ENCODE data around the gene RCOR3.

RCOR3 gene

DNA sequence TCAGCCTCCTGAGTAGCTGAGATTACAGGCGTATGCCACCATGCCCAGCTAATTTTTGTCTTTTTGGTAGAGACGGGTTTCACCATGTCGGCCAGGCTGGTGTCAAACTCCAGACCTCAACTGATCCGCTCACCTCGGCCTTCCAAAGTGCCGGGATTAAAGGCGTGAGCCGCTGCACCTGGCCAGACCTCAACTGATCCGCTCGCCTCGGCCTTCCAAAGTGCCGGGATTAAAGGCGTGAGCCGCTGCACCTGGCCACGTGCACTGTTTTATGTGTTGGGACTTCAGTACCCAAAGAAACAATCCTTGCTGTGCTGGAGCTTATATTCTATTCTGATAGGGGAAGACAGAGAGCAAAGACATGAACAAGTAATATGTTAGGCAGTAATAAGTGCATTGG, 77.6 kb downstream of the RCOR3 start:
- Histone ChIP-seq H3K4me3 (ENCODE audit: low read depth, low read length) (no peak overlapping the region), H3K4me1 (peaks cover 10% of the 10 kb centered on the region; the same call in 1 of the 2 replicates), H3K36me3 (no peaks in the 10 kb centered on the region), H3K27me3 (no peaks in the 10 kb centered on the region), H3K9me3 (no peaks in the 10 kb centered on the region)
- TF ChIP-seq, protein P1, sequence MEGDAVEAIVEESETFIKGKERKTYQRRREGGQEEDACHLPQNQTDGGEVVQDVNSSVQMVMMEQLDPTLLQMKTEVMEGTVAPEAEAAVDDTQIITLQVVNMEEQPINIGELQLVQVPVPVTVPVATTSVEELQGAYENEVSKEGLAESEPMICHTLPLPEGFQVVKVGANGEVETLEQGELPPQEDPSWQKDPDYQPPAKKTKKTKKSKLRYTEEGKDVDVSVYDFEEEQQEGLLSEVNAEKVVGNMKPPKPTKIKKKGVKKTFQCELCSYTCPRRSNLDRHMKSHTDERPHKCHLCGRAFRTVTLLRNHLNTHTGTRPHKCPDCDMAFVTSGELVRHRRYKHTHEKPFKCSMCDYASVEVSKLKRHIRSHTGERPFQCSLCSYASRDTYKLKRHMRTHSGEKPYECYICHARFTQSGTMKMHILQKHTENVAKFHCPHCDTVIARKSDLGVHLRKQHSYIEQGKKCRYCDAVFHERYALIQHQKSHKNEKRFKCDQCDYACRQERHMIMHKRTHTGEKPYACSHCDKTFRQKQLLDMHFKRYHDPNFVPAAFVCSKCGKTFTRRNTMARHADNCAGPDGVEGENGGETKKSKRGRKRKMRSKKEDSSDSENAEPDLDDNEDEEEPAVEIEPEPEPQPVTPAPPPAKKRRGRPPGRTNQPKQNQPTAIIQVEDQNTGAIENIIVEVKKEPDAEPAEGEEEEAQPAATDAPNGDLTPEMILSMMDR (IDR thresholded peaks at IDR 0.05; ENCODE audit: low read depth, low read length): no peak
- no peak for DNase-seq

DNA sequence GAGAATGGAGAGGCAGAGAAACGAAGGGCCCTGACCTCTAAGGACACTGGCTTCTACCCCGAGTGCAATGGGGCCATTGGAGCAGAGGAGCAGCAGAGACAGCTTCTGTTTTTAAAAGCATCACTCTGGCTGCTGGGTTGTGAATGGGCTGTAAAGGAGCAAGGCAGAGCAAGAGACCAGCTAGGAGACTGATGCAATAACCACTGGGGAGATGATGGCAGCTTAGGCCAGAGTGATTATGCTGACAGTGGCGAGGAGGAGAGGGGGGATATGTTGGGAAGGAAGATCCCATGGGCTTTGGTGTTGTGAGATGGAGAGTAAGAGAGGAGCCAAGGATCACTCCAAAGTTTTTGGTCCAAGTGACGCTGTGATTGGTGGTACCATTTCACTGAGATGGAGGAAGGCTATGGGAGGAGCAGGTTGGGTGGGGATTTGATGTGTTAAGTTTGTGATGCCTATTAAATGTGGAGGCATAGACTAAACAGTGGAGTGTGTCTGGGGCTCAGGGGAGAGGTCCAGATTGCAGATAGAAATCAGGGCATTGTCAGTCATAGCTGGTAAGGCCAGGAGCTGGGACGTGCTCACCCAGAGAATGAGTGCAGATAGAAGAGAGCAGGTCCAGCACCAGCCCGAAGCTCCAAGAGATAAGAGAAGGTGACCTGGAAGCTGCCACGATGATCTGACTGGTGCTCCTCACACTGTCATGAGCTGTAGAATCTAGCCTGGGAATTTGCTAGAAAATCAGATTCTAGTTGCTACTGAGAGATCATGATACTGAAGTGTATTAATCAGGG, 78.5 kb downstream of the RCOR3 start:
- Histone ChIP-seq H3K4me3 (ENCODE audit: low read depth, low read length) (no peak overlapping the region), H3K27me3 (no peaks in the 10 kb centered on the region), H3K36me3 (no peaks in the 10 kb centered on the region), H3K9me3 (no peaks in the 10 kb centered on the region), H3K4me1 (peaks cover 3% of the 10 kb centered on the region; the same call in 1 of the 2 replicates)
- TF ChIP-seq, protein P1 (IDR thresholded peaks at IDR 0.05; ENCODE audit: low read depth, low read length): no peak
- DNase-seq: peak; percentile 23

DNA sequence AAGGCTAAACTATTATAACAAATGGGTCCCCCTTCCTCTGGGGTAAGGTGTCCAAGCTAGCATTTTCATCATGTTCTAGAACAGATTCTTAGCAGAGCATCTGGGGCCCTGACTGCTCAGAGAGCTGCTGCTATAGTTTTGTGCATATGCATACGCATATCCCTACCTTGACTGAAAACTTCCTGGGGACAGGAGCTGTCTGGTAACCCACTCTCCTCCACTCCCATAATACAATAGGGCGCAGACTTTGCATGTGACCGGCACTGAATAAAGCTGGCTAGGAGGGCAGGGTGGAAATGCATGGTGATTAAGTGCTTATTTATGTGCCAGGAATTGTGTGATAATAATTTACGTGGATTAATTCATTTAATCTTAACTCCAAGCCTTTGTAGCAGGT, 79.1 kb downstream of the RCOR3 start:
- H3K9me3 ChIP-seq: no peaks in the 10 kb centered on the region
- H3K4me3 ChIP-seq (ENCODE audit: low read depth, low read length): no peak overlapping the region
- no peaks in the 10 kb centered on the region for H3K36me3 ChIP-seq
- H3K27me3 ChIP-seq: no peaks in the 10 kb centered on the region
- H3K4me1 ChIP-seq: 0 out of 2 replicates have a peak, but pooled peaks cover 2% of the 10 kb centered on the region
- TF ChIP-seq, protein P1 (IDR thresholded peaks at IDR 0.05; ENCODE audit: low read depth, low read length): no peak
- DNase-seq: no peak

DNA sequence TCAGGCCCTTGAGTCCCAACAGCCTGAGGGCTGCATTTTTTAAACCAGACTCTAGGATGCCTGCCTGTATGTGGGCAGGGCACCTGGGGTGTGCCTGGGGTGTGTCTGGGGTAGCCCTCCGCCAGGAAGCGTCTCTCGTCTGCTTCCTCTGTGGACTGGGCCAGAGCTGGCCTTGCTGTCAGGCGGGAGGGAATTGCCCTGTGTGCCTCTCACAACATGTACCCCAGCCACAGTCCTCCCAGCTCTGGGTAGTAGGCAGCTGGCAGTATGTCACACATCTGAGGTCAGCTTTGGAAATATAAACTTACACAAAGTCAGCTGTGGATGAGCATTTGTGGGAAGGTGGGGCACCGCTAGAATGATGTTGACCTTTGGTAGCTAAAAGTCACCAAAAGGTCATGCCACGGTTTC, 80.5 kb downstream of the RCOR3 start:
- Histone ChIP-seq H3K27me3 (no peaks in the 10 kb centered on the region), H3K36me3 (no peaks in the 10 kb centered on the region), H3K4me3 (ENCODE audit: low read depth, low read length) (no peak overlapping the region), H3K4me1 (0 out of 2 replicates have a peak, but pooled peaks cover 2% of the 10 kb centered on the region), H3K9me3 (no peaks in the 10 kb centered on the region)
- DNase-seq: peak; percentile 13
- TF ChIP-seq, protein P1 (IDR thresholded peaks at IDR 0.05; ENCODE audit: low read depth, low read length): no peak

DNA sequence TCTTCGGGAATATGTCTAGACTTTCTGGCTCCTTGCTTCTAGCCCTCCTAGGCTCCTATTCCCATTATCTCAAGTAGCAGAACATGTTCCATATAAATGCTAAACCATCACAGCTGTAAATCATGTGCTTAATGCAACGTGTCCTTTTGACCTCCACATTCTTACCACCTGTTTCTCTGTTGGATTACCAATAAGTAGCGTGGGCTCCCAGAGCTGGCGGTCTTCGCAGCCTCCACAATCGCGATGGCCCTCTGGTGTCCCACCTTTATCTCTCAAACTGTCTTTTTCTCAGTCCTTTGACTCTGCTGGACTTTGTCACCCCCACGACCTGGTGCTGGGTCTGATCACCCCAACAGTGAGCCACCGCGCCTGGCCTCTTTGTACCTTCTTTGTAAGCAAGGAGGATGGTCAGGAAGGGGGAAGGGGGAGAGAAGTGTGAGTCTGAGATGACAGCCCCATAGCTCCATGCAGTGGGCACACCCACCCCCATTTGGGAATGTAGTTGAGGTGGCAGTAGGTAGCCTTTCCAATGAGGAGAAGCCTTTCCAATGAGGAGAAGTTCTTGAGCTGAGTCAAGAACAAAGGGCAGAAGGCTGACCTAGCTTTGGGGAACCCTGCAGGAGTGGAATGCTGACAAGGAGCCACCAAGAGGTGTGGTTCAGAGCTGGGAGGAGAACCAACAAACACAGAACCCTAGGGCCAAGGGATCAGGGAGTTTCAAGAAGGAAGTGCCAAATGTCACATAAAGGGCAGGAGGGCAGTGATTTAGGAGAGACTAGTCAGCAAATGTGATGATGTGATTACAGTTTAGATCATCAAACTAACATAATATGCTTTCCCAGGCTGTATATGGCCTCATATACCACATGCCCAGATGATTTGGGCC, 81.7 kb downstream of the RCOR3 start:
- no peak for DNase-seq
- Histone ChIP-seq H3K4me3 (ENCODE audit: low read depth, low read length) (no peak overlapping the region), H3K27me3 (no peaks in the 10 kb centered on the region), H3K9me3 (no peaks in the 10 kb centered on the region), H3K36me3 (no peaks in the 10 kb centered on the region), H3K4me1 (peaks cover 6% of the 10 kb centered on the region; the same call in 1 of the 2 replicates)
- TF ChIP-seq, protein P1 (IDR thresholded peaks at IDR 0.05; ENCODE audit: low read depth, low read length): no peak

Measured in BE2C (cell line).